Vagina (tissue), 2 donors: Measurements from ENCODE around the gene DENND1A. TPM values are rescaled to one million over a fixed set of nuclear protein-coding genes. Genes with fewer than 3 reads are reported as not detected.

Experiments used
- DNase-seq, 2 donors: peaks; one replicate each; pipeline ENCODE4 v3.0.0-alpha.2; 2017; ENCODE audit errors: extremely low spot score in 2 of 2
- H3K27ac ChIP-seq: fragments of 200-600 bp; sonication (generic); one replicate; pipeline ENCODE4 v1.5.1; 2019
- H3K27me3 ChIP-seq: fragments of 200-600 bp; sonication (generic); one replicate; pipeline ENCODE4 v1.5.1; 2019
- H3K36me3 ChIP-seq, 2 donors: fragments of 200-600 bp; sonication (generic); one replicate each; pipeline ENCODE4 v1.5.1; 2017 to 2019
- H3K4me1 ChIP-seq: fragments of 200-600 bp; sonication (generic); one replicate; pipeline ENCODE4 v1.5.1; 2019
- H3K4me3 ChIP-seq, 2 donors: fragments of 200-600 bp; sonication (generic); 1 replicate in 1 of 2; 2 replicates in 1 of 2; pipeline ENCODE4 v1.5.1; 2016 to 2019
- H3K9me3 ChIP-seq: fragments of 200-600 bp; sonication (generic); one replicate; pipeline ENCODE4 v1.5.1; 2019
- POLR2A ChIP-seq, 2 donors: fragments of 450-650 bp; IDR thresholded peaks; one replicate each; pipeline ENCODE4 v1.6.1; 2017; ENCODE audit warnings: antibody characterized with exemption in 2 of 2, mild to moderate bottlenecking in 2 of 2, moderate library complexity in 2 of 2
- POLR2AphosphoS5 ChIP-seq, 2 donors: sonication (generic); formaldehyde crosslinking; IDR thresholded peaks; one replicate each; pipeline ENCODE4 v1.9.0; 2017; ENCODE audit warnings: antibody characterized with exemption in 2 of 2, mild to moderate bottlenecking in 2 of 2, low read depth in 1 of 2; ENCODE audit not compliant: insufficient read depth in 1 of 2
- intact Hi-C: fragments of 100-400 bp; cut with DNase I; formaldehyde crosslinking; loops from one replicate; pipeline ENCODE4 v1.15.1; 2023
- total RNA-seq: library from RNA; depleted of rRNA; stranded (reverse); fragments of >200 nt; gene quantifications from one replicate; pipeline ENCODE4 v1.2.3, GENCODE V29; 2016
- TF ChIP-seq, protein P1 (sequence below), 3 experiments: fragments of 450-650 bp in 2 of 3; fragments of 200-600 bp in 1 of 3; sonication (generic) in 1 of 3; IDR thresholded peaks; one replicate each; pipeline ENCODE4 v1.5.1; 2017 to 2019; ENCODE audit warnings: antibody characterized with exemption in 3 of 3, mild to moderate bottlenecking in 2 of 3, moderate library complexity in 2 of 3

Gene DENND1A
- total RNA-seq, 1 donor from 2014 or later = 20.4 TPM

DNA sequence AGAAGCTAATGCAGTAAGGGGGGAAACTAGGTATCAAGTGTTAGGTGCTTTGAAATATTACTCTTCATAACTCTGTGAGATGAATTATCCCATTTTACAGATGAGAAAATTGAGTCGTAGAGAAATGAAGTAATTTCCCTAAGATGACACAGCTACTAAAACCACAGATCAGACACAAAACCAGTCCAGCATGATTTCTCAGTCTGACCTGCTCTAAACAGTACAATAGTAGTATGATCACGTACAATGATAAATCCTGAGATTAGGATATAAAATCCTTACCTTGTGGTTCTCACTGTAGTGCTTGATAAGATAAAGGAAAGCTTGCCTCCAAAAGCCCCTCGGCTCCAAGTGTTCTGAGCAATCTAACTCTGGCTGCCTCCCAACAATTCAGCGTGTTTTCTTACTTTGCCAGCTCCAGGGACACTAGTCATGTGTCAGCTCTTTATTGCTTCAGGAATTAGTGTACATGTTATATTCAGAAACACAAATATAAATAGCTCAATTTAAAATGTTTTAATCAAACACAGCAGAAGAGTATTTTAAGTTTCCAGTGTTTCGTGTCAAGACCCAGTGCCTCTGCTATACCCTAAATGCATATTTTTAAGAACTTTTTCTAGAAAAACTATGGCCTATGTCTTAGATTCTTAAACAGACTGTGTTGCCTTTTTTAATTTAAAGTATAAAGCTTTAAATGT, 243.6 kb downstream of the DENND1A start:
- Histone ChIP-seq H3K9me3 (no peaks in the 10 kb centered on the region), H3K27me3 (no peaks in the 10 kb centered on the region), H3K4me3 (no peak overlapping the region), H3K36me3 (no peaks in the 10 kb centered on the region), H3K27ac (no peak overlapping the region), H3K4me1 (peaks cover 9% of the 10 kb centered on the region)
- TF ChIP-seq, protein P1, sequence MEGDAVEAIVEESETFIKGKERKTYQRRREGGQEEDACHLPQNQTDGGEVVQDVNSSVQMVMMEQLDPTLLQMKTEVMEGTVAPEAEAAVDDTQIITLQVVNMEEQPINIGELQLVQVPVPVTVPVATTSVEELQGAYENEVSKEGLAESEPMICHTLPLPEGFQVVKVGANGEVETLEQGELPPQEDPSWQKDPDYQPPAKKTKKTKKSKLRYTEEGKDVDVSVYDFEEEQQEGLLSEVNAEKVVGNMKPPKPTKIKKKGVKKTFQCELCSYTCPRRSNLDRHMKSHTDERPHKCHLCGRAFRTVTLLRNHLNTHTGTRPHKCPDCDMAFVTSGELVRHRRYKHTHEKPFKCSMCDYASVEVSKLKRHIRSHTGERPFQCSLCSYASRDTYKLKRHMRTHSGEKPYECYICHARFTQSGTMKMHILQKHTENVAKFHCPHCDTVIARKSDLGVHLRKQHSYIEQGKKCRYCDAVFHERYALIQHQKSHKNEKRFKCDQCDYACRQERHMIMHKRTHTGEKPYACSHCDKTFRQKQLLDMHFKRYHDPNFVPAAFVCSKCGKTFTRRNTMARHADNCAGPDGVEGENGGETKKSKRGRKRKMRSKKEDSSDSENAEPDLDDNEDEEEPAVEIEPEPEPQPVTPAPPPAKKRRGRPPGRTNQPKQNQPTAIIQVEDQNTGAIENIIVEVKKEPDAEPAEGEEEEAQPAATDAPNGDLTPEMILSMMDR (IDR thresholded peaks at IDR 0.05) = no peak
- TF ChIP-seq POLR2AphosphoS5 (IDR thresholded peaks at IDR 0.05; ENCODE audit: insufficient read depth in 1 of 2, low read depth in 1 of 2) = peak in 1 of 2 donors; percentile 24
- no peak for DNase-seq
- intact Hi-C loops = no loop called here

- TF ChIP-seq, protein P1 (IDR thresholded peaks at IDR 0.05) = no peak
- TF ChIP-seq POLR2AphosphoS5 (IDR thresholded peaks at IDR 0.05; ENCODE audit: insufficient read depth in 1 of 2, low read depth in 1 of 2) (no peak), POLR2A (IDR thresholded peaks at IDR 0.05) (no peak)
- H3K4me1 ChIP-seq = peaks cover 9% of the 10 kb centered on the region
- intact Hi-C loops = no loop called here
These were observed 244.3 kb downstream of the DENND1A start for GRCh38 chr9:123685489-123686083.

GRCh38 chr9:123684393-123685149, 245.4 kb downstream of the DENND1A start:
- no peak overlapping the region for H3K4me3 ChIP-seq
- no peaks in the 10 kb centered on the region for H3K27me3 ChIP-seq
- no peaks in the 10 kb centered on the region for H3K36me3 ChIP-seq
- H3K9me3 ChIP-seq = no peaks in the 10 kb centered on the region
- no peak for DNase-seq
- TF ChIP-seq POLR2AphosphoS5 (IDR thresholded peaks at IDR 0.05; ENCODE audit: insufficient read depth in 1 of 2, low read depth in 1 of 2) (no peak), POLR2A (IDR thresholded peaks at IDR 0.05) (no peak)
- TF ChIP-seq, protein P1 (IDR thresholded peaks at IDR 0.05) = no peak
- H3K27ac ChIP-seq = no peak overlapping the region
- intact Hi-C loops = no loop called here
- peaks cover 10% of the 10 kb centered on the region for H3K4me1 ChIP-seq

More at GRCh38 chr9:123685489-123686083, 244.3 kb downstream of the DENND1A start:
- Histone ChIP-seq H3K27me3 (no peaks in the 10 kb centered on the region), H3K4me3 (no peak overlapping the region), H3K9me3 (no peaks in the 10 kb centered on the region), H3K36me3 (no peaks in the 10 kb centered on the region), H3K27ac (no peak overlapping the region)
- DNase-seq = no peak

DNA sequence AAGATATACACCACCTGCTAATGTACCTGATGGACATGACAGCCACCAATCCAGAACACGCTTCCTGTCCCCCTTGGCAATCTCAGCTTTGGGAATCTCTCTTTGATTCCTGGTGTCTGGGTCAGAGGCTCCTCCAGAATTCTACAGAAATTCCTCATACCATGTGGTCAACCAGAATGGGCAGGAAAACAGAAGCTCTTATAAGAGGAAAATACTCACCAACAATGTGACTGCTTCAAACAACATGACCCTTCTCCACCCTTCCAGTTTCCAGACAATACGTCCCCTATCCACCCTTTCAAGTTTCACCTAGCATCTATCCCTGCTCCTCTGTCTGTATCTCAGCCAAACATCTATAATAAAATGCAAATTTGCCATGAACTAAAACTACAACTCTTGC, 247.2 kb downstream of the DENND1A start:
- Histone ChIP-seq H3K27me3 (no peaks in the 10 kb centered on the region), H3K4me1 (peaks cover 25% of the 10 kb centered on the region), H3K36me3 (no peaks in the 10 kb centered on the region), H3K27ac (no peak overlapping the region), H3K4me3 (no peak overlapping the region), H3K9me3 (no peaks in the 10 kb centered on the region)
- DNase-seq = no peak
- no peak for TF ChIP-seq POLR2A (IDR thresholded peaks at IDR 0.05)
- TF ChIP-seq, protein P1 (IDR thresholded peaks at IDR 0.05) = no peak
- TF ChIP-seq POLR2AphosphoS5 (IDR thresholded peaks at IDR 0.05; ENCODE audit: insufficient read depth in 1 of 2, low read depth in 1 of 2) = no peak
- intact Hi-C loops = no loop called here
